ENCODE data around the gene CPSF4. TPM values are rescaled to one million over a fixed set of nuclear protein-coding genes. Genes with fewer than 3 reads are reported as not detected.

CPSF4 gene
- total RNA-seq, 2 experiments from 2014 or later, result 65.2 to 65.4 TPM

DNA sequence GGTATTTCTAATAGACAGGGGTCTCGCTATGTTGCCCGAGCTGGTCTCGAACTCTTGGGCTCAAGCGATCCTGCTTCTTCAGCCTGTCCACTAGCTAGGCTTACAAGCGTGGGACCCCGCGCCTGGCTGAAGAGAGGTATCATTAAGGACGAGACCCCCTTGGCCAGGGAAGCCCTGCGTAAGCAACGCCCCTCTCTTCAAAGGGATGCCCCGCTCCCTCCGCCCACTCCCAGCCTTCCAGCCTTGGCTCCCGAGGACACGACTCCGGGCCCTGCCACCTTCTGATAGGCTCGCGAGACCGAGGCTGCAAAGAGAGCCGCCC, 65.5 kb downstream of the CPSF4 start:
- CTCF ChIA-PET, result interaction anchor here (1.2 to 1.8 kb wide), 2 partner anchors 26 to 191 kb away, joined by 3 to 4 read pairs; no protein-coding TSS in a partner anchor

GRCh38 chr7:99504603-99505323, 66.0 kb downstream of the CPSF4 start, which contains the start of gene ZKSCAN5:
Gene ZKSCAN5 (plus strand): TSS chr7:99504662. CDS start chr7:99506045, 1,383 bp downstream.
- ChIA-PET CTCF (interaction anchor here (1.2 to 1.8 kb wide), 2 partner anchors 27 to 192 kb away, joined by 3 to 4 read pairs; no protein-coding TSS in a partner anchor), POLR2A (interaction anchor here (0.7 to 1.3 kb wide), 6 partner anchors 53 to 550 kb away, joined by 3 to 6 read pairs (median 4); partner anchors contain the start of genes TRIM4 and ZSCAN25)

More for the DNA sequence above, 65.5 kb downstream of the CPSF4 start:
- POLR2A ChIA-PET, result interaction anchor here (1.0 to 1.2 kb wide), 2 partner anchors 54 to 112 kb away, joined by 6 read pairs; partner anchors contain the start of gene ZSCAN25

GRCh38 chr7:99505324-99505662, 66.5 kb downstream of the CPSF4 start:
- POLR2A ChIA-PET, result interaction anchor here (0.7 to 1.3 kb wide), 5 partner anchors 53 to 550 kb away, joined by 3 to 6 read pairs (median 3); partner anchors contain the start of gene TRIM4
- CTCF ChIA-PET, result no interaction called here

Other genes starting within 250 kb of the CPSF4 start
- gene KPNA7, start 230.8 kb upstream of the CPSF4 start, total RNA-seq, result not detected
- gene MYH16, start 166.1 kb upstream of the CPSF4 start, total RNA-seq, result not detected
- 10 to 100 TPM; 77.9 to 80.4 TPM for gene ARPC1A, start 113.0 kb upstream of the CPSF4 start, total RNA-seq
- 100 to 1,000 TPM; 267 to 276 TPM for gene ARPC1B, start 64.2 kb upstream of the CPSF4 start, total RNA-seq
- 100 to 1,000 TPM; 207 to 213 TPM for gene PDAP1, start 30.3 kb upstream of the CPSF4 start, total RNA-seq
- 100 to 1,000 TPM; 173 to 180 TPM for gene BUD31, start 30.0 kb upstream of the CPSF4 start, total RNA-seq
- gene PTCD1, start 145 bp upstream of the CPSF4 start, total RNA-seq, result 1 to 10 TPM; 6.0 to 7.0 TPM
- gene ATP5MF, start 27.2 kb downstream of the CPSF4 start, total RNA-seq, result 100 to 1,000 TPM; 473 to 493 TPM
- gene ZNF789, start 33.9 kb downstream of the CPSF4 start, total RNA-seq, result 10 to 100 TPM; 13.1 to 14.4 TPM
- gene ZNF394, start 61.3 kb downstream of the CPSF4 start, total RNA-seq, result 10 to 100 TPM; 27.2 to 31.2 TPM
- 1 to 10 TPM; 8.6 to 9.0 TPM for gene ZKSCAN5, start 65.7 kb downstream of the CPSF4 start, total RNA-seq
- 1 to 10 TPM; 7.1 to 7.3 TPM for gene FAM200A, start 113.2 kb downstream of the CPSF4 start, total RNA-seq
- 10 to 100 TPM; 54.9 to 57.1 TPM for gene ZNF655, start 119.7 kb downstream of the CPSF4 start, total RNA-seq
- under 1 TPM; 0.80 to 0.86 TPM for gene TMEM225B, start 159.3 kb downstream of the CPSF4 start, total RNA-seq
- 10 to 100 TPM; 24.8 to 27.8 TPM for gene ZSCAN25, start 178.0 kb downstream of the CPSF4 start, total RNA-seq
- under 1 TPM in 1 of 2 experiments, not detected in 1; 0.08 TPM for gene CYP3A5, start 241.1 kb downstream of the CPSF4 start, total RNA-seq